ENCODE results near the gene KIAA0040.

Gene KIAA0040

DNA sequence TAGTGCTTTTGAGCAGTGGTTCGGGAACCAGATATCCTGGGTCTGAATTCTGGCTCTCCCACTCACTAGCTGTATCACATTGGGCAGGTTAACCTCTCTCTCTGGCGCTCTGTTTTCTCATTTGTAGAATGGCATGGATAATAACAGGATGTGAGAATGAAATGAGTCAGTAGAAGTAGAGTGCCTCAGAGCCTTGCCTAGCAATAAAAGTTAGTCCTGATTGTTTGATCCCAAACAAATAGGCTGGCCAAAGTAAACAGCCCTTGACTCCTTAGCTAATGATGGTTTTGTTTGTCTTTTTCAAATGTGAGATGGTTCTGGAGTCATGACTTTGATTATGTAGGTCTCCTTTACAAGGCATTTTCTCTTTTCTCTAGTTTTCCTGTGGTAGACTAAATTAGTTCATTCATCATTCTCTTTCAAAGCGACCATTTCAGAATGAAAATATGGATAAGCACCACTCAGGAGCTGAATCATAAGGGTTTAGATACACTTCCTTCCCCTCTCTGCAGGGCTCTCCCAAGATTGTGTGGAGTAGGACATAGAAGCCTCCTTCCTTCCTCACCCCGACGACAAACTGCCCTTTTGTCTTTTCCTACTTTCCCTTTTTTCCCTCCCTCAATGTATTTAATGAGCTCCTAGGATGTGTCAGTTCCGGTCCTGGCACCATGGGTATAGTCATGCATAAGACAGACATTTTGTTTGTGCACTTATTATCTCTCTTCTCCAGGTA is 23.1 kb downstream of the KIAA0040 start:
- DNase-seq, result peak; percentile 19

DNA sequence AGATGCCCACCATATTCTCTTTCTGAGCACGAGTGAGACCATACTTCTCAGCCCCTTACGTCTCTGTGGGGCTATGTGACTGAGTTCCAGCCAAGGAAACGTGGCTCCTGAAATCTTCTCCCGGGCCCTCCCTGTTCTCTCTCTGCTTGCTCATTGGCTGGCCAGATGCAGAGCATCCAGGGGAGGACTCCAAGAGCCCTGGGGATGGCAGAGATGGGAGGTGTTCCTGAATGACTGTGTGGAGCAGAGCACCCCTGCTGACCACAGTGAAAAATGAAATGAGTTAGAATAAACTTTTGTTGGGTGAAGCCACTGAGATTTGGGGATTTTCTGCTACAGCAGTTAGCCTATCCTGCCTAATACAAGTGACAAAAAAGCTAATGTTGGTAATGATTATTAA is 23.8 kb downstream of the KIAA0040 start:
- DNase-seq, result no peak

DNA sequence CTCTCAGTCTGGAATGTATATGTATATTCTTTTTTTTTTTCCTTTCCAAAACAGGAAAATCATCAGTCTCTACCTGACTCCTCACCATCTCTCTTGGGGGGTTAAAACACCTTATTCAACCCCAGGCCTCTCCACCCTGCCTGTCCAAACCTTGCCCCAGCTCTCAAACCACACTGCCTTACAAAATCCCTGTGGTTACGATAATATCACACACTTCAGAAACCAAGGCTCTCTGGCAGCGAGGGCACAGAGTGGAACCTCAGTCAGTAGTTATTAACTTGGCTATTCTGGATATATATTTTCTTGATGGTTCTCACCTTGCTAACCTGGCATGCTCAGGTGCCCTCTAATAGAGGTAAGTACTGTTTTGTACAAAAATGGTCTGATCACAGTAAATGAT is 24.7 kb downstream of the KIAA0040 start:
- DNase-seq, result no peak

DNA sequence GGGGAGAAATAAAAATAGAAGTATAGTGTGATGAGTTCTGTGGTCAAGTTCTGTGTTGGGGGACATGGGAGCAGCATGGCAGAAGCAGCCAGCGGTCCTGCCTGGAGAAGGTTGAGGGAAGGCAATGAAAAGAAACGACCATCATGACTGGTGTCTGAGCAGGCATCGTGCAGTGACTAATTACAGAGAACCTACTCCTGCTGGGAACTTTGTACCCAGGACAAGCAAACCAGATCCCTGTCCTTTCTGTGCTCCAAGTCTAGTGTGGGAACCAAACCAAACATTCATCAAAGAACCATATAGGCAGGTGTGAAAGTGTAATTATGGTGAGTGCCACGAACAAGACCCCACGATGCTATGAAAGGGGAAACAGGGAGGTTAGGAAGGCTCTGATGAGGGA is 25.8 kb downstream of the KIAA0040 start:
- DNase-seq, result no peak

DNA sequence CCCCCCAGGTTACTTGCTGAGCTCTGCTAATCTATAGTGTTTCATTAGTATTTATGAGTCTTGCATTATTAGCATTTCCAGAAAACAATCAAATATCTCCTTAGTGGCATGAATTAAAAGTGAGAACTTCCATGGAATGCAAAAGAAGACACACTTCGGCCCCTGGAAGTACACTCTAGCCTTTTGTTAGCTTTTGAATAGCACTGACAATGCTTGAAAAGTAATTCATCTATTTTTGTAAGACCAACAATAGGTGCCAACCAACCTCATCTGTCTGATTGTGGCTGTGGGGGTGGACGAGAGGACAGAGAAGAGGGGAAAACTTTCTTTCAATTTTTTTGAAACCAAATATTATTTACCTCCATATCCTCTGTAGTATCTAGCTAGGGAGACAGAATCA is 27.8 kb downstream of the KIAA0040 start:
- no peak for DNase-seq

DNA sequence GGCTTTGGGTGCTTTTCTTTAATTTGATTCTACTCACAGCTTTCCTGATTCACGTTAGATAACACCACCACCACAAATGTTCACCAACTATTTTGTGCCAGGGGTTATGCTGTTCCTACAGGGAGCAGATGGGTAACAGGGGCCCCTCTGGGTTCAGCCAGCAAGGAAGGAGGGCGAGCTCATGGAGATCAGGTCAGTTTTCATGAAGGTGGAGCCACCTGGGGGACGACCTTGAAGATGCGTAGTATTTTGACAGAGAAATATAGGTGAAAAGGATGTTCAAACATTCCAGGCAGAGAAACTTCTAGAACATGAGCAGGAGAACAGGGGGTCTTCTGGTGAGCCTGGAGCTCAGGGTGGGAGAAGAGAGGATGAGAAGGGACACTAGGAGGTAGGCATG is 28.9 kb downstream of the KIAA0040 start:
- no peak for DNase-seq

DNA sequence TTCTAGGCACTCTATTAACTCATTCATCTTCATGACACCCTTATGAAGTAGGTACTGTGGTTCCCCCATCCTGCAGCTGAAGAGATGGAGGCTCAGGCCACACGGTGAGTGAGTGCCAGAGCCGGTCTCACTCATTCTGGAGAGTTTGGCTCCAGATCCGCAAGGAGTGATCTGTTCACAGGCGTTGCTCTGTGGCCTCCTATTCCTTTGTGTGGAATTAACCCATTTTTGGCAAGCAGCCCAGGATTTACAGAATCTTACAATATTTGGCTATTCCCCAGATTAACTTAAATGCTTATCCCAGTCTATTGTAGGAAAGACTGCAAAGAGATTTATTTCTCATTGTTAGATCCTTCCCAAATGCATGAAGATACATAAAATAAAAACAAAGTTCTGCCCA is 29.6 kb downstream of the KIAA0040 start:
- no peak for DNase-seq

DNA sequence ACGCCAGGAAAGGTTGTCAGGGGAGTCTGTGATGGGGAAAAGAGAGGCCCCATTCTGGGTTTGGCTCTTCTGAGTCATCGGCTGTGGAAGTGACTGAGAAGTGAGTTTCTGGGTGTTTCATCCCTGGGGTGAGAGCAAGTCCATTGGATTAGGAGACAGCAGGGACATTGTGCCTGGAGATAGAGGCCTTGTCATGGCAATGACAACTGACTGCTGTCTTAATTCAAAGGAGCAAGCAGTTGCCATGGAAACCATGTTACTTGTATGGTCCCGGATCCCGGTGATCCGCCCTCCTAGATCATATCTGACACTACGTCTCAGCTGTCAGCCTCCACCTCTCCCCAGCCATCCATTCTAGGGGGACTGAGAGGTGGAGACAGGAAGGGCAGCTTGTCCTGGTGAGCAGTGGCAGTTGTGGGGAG is 34.4 kb downstream of the KIAA0040 start:
- DNase-seq, result no peak

DNA sequence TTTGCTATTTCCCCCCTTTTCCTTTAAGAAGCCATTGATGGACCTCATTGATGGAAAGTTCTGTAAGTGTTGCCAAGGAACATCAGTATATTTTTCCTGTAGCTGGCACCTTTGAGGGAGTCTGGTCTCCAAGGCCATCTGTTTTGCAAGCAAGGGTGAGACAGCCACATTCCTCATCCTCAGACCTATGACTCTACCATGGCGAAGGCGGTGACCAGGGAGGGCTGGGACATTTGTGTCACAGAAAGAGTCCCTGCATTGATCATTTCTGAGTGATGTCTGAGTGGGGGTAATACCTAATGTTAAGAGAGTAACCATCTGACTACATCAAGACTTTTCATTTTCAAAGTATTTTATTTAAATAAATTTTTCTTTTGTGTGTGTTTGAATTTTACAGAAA is 35.4 kb downstream of the KIAA0040 start:
- DNase-seq, result no peak

DNA sequence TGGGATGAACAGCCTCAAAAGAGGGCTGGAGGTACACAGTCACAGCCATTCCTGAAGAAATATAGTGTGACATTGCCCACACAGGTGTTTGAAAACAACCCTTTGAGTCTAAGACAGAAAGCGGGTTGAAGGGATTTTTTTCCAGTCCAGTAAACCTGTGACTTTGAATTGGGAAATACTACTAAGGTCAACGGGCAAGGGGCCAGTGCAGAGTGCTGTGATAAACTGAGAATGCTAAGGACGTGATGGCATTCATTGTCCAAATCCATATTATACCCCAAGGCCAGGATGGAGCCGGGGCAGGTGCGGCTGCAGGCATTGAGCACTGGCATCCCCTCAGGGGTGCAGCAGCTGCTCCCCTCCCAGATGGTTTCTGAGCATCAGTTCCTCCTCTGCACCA is 36.6 kb downstream of the KIAA0040 start:
- no peak for DNase-seq

DNA sequence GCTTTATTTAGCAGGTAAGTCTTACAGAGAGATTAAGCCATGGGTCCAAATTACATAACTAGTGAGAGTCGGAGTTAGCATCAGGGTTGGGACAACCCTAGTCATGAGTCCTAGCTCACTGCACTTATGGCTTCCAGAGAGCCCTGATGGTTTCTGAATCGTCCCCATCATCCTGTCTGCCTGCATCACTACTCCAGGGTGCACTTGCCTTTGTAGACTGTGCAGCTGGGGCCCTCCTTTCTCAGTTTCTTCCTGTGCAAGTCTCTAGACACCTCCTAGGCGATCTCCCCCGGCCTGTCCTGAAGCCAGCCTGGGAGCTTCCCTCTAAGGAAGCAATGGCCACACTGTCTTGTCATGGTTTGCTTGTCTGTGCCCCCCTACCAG is 37.1 kb downstream of the KIAA0040 start:
- no peak for DNase-seq

DNA sequence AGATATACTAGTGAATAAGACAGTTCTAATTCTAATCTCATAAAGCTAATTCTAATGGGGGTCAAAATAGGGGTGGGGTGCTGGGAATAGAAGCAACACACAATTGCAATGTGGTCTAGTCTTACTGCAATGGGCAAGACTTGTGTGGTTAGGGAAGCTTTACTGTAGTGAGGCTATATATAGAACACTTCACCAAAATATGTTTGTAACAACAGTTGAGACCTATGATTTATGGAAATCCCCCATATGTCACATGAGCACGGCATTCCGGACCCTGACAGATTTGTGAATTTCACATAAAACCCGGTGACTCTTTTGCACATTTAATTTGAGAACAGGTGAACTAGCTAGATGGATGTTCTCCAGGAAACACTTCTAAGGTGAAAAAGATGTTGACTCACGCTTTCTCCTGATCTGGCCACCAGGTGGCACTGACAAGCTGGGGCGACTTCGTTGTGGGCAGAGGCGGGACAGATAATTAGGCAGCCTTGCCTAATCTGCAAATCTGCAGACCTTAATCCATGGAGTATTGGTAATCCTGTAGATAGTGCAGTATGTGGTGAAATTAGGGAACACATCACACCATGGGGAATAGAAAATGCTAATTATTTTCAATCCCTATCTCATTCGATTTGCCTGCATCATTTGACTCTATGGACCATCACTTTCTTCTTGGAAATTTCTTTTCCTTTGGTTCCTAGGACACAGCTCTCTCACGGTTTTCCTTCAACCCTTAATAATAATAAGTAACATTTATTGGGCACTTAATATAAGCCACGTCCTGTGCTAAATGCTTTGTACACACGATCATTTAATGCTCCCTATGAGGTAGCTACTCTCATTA is 37.7 kb downstream of the KIAA0040 start:
- peak; percentile 30 for DNase-seq

DNA sequence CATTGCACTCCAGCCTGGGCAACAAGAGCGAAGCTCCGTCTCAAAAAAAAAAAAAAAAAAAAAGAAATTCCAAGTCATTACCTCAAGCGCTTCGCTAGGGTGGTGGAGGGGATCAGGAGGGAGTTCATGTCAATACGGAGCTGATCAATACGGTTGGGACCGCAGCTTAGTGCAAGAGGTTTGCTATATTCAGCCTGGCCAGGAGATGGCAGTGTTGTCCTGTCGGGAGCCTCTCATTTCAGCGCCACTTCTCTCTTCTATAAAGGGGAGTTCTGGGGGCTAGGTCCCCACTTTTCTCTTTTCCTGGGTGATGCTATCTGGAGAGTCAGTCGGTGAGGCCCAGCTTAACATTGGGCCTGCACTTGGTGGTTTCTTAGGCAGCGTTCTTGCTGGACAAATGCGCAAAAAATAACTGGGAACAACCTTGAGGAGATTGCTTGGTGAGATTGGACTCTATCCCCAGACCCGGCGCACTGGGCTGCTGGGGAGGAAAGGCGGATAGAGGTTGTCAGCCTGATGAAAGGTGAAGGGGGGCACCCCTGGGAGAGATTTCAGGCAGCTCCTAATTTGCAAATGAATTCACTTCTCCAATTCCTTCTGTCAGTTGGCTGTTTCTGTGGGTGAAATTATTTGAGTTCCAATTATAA is 40.4 kb downstream of the KIAA0040 start:
- DNase-seq, result no peak

DNA sequence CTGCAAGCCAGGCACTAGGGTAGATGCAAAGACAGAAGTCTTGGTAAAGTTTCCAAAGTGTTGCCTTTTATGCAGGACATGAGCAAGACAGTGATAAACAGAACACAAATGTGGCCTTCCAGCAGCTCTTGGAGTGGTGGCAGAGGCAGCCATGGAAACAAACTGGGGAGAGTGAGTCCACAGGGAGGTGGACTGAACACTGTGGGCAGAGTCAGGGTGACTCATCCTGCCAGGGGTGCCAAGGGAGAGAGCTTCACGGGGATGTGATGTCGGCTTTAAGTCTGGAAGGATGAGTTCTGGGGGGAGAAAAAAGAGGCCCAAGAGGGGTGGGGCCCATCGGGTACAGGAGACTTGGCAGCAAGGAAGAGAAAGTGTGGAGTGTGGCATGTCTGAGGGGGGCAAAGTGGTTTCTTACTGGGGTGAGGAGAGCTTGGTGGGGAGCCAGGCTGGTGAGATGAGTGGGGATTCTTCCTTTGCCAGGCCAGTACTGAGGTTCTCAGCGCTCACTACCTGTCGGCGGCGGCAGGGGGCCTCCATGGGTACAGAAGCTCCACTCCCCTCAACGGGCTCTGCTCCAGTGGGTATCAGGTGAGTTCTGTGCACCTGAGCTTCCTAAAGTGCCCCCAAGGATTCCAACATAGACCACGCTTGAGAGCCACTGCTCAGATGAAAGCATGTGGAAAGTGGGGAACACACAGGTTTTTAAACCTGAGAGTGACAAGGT is 41.8 kb downstream of the KIAA0040 start:
- DNase-seq, result no peak

DNA sequence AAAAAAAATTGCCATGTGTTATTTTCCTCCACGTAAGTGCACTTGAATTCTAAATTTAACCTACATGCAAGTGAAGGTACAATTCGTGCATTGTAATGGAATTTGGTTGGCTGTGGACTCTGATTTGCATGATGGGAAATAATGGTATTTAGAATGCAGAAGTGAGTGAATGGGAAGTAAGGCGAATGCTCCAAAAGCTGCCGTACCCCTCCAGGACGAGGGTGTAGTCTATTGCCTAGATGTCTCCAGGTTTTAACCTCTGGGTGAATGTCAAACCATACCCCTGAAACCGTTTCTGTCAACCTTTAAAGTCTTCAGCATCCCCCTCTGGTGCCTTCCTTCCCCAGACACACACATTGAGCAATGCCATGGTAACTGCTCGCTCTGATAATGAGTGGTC is 44.5 kb downstream of the KIAA0040 start:
- no peak for DNase-seq

DNA sequence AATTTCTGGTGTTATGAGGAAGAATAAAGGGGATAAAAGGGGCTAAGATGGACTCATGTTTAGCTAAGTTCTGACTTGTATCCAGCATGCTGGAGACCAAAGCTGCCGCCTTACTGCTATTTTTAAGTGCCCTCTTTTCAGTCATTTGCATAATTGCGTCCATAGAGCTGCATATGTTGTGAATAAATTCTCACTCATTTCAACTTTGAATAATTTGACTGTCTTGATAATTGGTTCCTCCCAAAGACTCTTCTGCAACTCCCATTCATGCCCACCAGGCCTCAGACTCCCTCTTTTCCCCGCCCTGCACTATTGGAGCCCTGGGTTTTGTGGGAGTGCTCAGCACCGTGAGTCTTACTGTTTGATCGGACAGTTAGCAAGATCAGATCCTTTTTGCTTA is 45.0 kb downstream of the KIAA0040 start:
- DNase-seq, result no peak

DNA sequence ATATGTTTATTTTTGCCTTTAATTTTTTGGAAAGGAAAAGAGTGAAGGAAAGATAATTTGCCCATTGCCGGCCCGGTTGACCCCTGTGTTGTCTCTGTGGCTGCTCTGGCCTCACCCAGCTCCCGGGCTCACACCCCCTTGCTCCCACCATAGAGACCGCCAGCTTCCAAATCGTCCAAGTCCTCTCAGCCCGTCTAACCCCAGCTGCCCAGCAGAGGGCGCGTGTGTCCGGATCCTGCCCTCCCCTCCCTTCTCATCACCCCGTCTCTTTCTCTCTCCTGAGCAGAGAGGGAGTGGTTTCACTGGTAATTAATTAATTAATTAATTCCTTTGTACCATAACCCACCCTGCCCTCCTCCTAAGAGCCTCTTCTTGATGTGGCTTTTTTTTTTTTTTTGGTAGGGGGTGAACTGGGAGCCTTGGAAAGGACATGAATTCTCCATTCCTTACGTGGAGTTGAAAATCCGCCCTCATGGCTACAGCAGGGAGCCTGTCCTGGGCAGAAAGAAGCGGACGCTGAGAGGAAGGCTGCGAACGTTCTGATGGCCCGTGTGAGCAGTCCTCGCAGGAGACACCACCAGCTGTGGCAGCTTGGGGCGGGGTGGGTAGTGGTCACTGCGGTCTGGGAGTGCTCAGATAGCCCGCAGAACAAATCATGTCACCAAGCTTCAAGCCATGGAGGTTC is 45.9 kb downstream of the KIAA0040 start:
- peak; percentile 18 for DNase-seq

DNA sequence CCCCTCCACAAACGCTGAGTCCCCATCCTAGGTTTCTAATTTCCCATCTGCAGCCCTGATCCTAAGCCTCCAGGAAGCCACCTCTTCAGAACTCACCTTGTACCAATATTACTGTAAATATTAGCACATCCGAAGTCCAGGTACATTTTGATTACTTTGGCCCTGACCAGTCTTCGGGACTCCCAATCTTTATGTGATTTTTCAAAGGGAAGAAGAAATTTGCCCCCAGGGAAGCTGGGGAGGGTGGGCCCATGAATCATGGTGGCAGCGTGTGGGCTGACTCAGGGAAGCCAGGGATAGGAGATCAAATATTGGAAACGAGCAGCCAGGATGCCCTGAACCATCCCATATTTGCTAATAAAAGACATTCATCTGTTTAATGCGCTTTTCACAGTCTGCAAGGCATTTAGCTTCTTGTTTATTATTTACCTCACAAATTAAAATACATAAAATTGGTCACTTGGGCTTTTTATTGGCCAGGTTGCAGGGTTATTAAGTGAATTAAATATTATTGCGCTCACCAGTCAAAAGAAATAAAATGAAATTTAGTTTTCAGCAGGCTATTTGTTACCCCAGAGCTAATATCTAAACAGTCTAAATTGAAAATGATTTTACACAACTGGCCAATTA is 46.6 kb downstream of the KIAA0040 start:
- DNase-seq, result no peak

DNA sequence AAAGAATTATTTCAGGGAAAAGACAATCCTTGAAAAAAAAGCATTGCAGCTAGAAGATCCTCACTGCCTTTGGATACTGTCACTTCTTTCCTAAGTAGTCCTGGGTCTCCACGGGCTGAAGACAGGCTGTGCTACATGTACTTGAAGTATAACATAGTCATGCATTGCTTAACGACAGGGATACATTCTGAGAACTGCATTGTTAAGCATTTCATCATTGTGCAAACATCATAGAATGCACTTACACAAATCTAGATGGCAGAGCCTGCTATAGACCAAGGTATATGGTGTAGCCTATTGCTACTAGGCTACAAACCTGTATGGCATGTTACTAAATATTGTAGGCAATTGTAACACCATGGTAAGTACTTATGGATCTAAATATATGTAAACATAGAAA is 54.0 kb downstream of the KIAA0040 start:
- no peak for DNase-seq

DNA sequence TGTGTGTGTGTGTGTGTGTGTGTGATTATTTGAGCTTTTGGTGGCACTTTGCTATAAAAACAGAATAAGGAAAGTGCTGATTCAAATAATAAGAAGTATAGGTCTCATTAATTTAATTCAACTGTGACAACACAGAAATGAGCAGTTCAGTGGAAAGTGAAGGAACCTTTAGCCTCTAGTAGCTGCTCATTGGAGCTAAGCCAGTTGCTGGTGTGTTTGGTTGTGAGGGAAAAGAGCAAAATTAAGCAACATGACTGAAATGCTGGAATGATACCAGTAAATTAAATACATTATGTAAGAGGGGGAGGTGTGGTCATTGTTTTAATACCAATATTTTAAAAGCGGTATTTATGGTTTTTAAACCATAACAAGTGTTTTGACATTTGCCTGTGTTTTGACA is 55.2 kb downstream of the KIAA0040 start:
- no peak for DNase-seq

DNA sequence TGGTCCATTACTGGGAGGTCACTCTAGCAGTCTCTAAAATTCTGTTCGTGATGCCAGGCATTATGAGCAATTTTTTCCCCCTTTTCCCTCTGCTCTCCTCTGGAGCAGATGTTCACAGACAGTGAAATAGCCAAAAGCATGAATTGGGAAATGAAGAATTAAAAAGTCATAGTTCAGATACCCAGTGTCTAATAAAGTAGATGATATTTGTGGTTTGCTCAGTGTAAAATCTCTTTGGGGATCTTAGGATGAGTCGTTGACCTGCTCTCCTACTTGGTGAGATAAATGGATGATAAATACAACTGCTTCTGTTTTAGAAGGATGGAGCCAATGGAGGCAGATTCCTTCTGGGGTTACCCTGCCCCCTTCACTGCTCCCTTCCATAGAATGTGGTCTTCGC is 56.3 kb downstream of the KIAA0040 start:
- no peak for DNase-seq

DNA sequence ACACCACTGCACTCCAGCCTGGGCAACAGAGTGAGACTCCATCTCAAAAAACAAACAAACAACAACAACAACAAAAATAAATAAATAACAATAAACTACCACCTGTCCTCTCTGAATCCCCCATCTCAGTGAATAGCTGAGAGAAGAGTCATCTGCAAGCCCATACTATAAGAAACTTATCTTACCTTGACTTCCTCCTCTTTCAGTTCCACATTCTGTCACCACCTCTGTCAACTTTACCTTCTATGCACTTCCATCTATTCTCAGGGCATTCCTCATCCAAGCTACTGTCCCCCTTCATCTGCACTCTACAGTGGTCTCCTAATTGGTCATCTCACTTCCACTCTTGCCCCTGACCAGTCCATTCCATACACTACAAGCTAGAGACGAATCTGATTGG is 58.1 kb downstream of the KIAA0040 start:
- no peak for DNase-seq

All from SHP77 treated with DMSO at 0.1 percent for 48 hours (cell line).